Effector memory CD8-positive, alpha-beta T cell (primary cell): ENCODE data around the gene MAPK12.

Experiments used
- ATAC-seq: fragments of 150-1000 bp; cut with Tn5 transposase; replicated peaks from 2 replicates; pipeline ENCODE4 v1.10.0; 2021; ENCODE audit warnings: mild to moderate bottlenecking, moderate library complexity
- DNase-seq, 3 experiments: peaks; one replicate each; pipeline ENCODE4 v3.0.0; 2021
- H3K27ac Mint-ChIP-seq, 2 donors: one replicate each; pipeline ENCODE4 v1.8.0; 2022; ENCODE audit warnings: mild to moderate bottlenecking in 2 of 2, mixed read lengths in 2 of 2, moderate library complexity in 2 of 2
- H3K27me3 Mint-ChIP-seq, 2 donors: one replicate each; pipeline ENCODE4 v1.8.0; 2022; ENCODE audit warnings: mixed read lengths in 2 of 2
- H3K36me3 Mint-ChIP-seq: one replicate; pipeline ENCODE4 v1.8.0; 2022; ENCODE audit warnings: mild to moderate bottlenecking, moderate library complexity, mixed read lengths; ENCODE audit not compliant: insufficient read depth
- H3K4me1 Mint-ChIP-seq, 2 donors: one replicate each; pipeline ENCODE4 v1.8.0; 2022; ENCODE audit warnings: low read depth in 2 of 2, mixed read lengths in 2 of 2
- H3K4me3 Mint-ChIP-seq, 2 donors: one replicate each; pipeline ENCODE4 v1.8.0; 2022; ENCODE audit warnings: mild to moderate bottlenecking in 2 of 2, mixed read lengths in 2 of 2, moderate library complexity in 2 of 2
- H3K9me3 Mint-ChIP-seq, 2 donors: one replicate each; pipeline ENCODE4 v1.8.0; 2022; ENCODE audit warnings: mixed read lengths in 2 of 2

MAPK12 gene

DNA sequence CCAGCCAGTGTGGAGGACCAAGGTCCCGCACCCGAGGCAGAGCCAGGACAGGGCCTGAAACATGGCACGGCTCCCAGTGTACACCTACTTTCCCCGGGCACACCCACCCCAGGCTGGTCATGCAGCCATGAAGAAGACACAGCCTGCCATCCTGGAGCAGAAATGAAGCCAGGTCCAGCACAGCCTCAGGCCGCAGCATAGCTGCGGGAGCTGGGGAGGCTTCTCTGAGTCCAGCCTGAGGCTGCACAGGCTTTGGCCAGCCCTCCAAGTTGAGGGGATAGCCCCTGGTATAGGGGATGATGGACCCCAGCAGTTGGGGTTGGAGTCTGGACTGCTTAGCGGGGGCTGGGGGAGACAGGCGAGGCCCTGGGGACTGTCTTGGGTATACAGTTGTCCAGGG lies 7.5 kb downstream of the MAPK12 start:
- H3K27me3 Mint-ChIP-seq = peaks cover 0 to 20% of the 10 kb centered on the region in 2 donors
- H3K4me3 Mint-ChIP-seq = no peak overlapping the region
- peak overlapping the region in 1 of 2 donors; percentile 77 for H3K27ac Mint-ChIP-seq
- ATAC-seq = no peak
- no peak for DNase-seq
- peaks cover 0 to 11% of the 10 kb centered on the region in 2 donors for H3K4me1 Mint-ChIP-seq
- peaks cover 4% of the 10 kb centered on the region for H3K36me3 Mint-ChIP-seq
- H3K9me3 Mint-ChIP-seq = no peaks in the 10 kb centered on the region

DNA sequence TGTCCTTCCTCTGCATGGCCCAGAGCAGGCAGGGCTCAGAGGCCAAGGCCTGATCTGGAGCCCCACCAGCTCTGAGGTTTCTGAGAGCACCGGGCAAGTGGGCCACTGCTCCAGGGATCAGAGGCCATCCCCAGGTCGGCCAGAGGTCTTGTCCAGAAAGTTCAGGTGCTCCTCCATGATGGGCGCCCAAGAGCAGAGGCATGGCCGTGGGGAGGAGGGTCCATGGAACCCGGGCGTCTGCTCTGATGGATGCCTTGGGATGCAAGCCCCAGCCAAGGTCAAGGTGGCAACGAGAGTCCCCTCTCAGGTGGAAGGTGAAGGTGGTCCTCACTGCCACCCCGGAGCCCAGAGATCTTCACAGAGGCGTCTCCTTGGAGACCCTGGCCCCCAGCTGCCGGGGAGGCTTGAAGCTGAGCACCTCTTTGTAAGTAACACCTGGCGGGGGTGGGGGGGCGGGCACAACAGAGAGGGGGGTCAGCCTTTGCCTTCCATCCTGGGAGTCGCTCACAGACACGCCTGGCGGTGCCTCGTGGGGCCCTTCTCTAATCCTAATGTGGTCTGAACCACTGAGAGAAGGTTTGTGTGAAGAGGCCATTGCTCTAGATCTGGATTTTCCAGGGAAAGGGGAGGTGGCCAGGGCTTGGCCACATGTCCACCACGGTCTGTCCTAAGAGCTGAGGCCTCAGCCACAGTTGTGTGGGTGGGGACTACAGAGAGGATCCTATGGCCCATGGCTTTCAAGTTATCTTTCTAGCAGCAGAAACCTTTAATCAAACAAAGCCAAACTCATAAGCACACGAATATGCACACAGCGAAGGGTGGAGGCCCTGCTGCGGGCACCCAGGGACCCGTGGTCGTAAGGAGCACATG lies 8.2 kb downstream of the MAPK12 start:
- no peak overlapping the region for H3K4me3 Mint-ChIP-seq

GRCh38 chr22:50252082-50253045 lies 9.1 kb downstream of the MAPK12 start:
- DNase-seq = peak; percentile 68 to 77 (median 69)
- Mint-ChIP-seq H3K27me3 (peaks cover 0 to 5% of the 10 kb centered on the region in 2 donors), H3K36me3 (peaks cover 11% of the 10 kb centered on the region), H3K4me3 (peak overlapping the region; percentile 35 to 79), H3K4me1 (peaks cover 6 to 17% of the 10 kb centered on the region in 2 donors), H3K27ac (no peak overlapping the region), H3K9me3 (no peaks in the 10 kb centered on the region)
- ATAC-seq = peak; percentile 65

More for the DNA sequence above, 8.2 kb downstream of the MAPK12 start:
- no peak for DNase-seq
- Mint-ChIP-seq H3K9me3 (no peaks in the 10 kb centered on the region), H3K27ac (peak overlapping the region in 1 of 2 donors; percentile 12), H3K36me3 (peaks cover 4% of the 10 kb centered on the region), H3K4me1 (peaks cover 0 to 11% of the 10 kb centered on the region in 2 donors), H3K27me3 (peaks cover 0 to 14% of the 10 kb centered on the region in 2 donors)
- ATAC-seq = no peak

- ATAC-seq (peak; percentile 11), DNase-seq (peak in 2 of 3 experiments; percentile 22 to 40)
- Mint-ChIP-seq H3K27ac (no peak overlapping the region), H3K4me1 (peaks cover 8 to 18% of the 10 kb centered on the region in 2 donors), H3K4me3 (peak overlapping the region; percentile 35 to 79), H3K36me3 (peaks cover 19% of the 10 kb centered on the region), H3K9me3 (no peaks in the 10 kb centered on the region), H3K27me3 (no peaks in the 10 kb centered on the region)
These were observed 9.9 kb downstream of the MAPK12 start for GRCh38 chr22:50251477-50252081.

DNA sequence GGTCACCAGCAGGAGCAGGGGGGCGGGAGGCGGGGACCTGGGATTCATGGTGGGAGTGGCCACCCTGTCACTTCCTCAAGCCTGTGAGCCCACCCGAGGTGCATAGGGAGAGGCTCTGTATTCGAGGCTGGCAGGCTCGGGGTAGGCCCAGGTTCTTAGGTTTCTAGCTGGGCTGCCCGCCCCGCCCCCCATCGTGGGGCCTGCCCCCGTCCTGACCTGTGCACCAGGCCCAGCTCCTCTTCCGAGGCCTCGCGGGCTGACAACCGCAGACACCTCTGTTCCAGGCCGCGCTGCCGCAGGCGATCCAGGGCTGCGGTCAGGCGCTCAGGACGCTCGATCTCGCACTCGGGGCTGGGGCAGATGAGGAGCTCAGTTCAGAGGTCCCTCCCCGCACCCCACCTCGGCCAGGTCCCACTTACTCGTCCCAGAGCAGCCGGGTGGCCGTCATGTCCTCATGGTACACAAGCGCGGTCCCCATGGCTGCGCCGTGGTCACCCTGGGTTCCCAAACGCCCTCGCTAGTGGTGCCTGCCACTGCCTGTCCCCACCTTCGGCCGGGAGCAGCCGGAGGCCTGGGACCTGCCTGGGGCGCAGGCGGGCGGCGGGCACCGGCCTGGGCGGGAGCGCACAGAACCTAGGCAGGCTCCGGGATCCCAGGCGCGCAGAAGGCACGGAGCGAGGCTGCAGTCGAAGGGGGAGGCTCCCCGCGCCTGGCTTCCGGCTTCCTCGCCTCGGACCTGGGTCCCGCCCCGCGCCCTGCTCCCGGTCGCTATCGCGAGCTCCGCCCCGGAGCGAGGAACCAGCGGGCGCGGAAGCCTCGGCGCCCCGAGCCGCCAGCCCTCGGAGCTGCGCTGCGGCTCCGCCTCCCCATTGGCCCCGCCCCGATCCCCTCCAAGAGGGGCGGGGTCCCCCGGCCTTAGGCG lies 10.7 kb downstream of the MAPK12 start, which contains the start of gene HDAC10:
TSS of gene HDAC10 (minus strand) at position 711 of the 922 bp plus-strand sequence. CDS start at position 478, 233 bp downstream.
- no peaks in the 10 kb centered on the region for H3K9me3 Mint-ChIP-seq

GRCh38 chr22:50250249-50250554 lies 11.3 kb downstream of the MAPK12 start:
- Mint-ChIP-seq H3K4me3 (peak overlapping the region; percentile 66 to 79), H3K27ac (peak overlapping the region in 1 of 2 donors; percentile 65)

More for the DNA sequence above, 10.7 kb downstream of the MAPK12 start, which contains the start of gene HDAC10:
- Mint-ChIP-seq H3K27me3 (no peaks in the 10 kb centered on the region), H3K27ac (peak within 1 kb of the TSS in 1 of 2 donors; percentile 65), H3K4me1 (peaks cover 8 to 18% of the 10 kb centered on the region in 2 donors), H3K4me3 (peak within 1 kb of the TSS; percentile 66 to 79), H3K36me3 (peaks cover 19% of the 10 kb centered on the region)
- ATAC-seq (peak; percentile 64), DNase-seq (peak; percentile 63 to 68 (median 65))

DNA sequence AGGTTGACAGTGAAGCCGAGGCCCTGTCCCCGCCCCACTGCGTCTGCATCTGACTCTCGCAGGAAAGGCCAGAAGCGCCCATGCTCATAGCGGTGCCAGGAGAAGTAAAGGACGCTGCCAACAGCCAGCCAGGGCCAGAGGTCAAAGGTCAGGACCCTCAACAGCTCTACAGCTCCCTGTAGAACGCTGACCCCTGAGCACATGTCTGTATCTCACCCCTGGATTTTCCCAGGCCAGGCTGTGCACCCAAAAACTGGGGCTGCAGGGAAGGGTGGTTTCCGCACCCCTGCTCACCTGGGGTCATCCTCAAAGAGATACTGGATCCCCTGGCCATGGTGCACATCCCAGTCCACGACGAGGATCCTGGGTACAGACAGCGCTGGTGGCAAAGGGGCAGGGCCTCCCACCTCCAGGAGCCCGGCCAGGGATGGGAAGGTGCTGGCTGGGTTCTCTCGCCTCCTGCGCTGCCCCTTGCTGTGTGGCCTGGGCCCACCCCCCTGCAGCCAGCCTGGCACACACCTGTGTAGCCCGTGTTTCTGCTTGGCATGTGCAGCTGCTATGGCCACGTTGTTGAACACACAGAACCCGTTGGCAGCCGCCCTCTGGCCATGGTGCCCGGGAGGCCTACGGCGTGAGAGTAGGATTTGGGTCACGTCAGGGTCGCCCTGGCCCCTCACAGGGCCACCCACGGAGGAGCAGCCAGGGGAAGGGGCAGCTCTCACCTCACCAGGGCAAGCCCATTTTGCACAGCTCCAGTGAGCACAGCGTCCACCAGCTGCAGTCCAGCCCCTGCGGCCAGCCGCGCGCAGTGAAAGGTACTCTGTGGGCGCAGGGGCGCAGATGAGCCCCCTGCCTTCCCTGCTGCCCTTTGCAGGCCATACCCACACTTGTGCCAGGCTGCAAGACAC lies 11.9 kb downstream of the MAPK12 start:
- DNase-seq (no peak), ATAC-seq (no peak)
- H3K9me3 Mint-ChIP-seq = no peaks in the 10 kb centered on the region
- H3K4me3 Mint-ChIP-seq = peak overlapping the region; percentile 66 to 79
- peaks cover 24% of the 10 kb centered on the region for H3K36me3 Mint-ChIP-seq
- H3K27me3 Mint-ChIP-seq = no peaks in the 10 kb centered on the region
- peaks cover 13 to 21% of the 10 kb centered on the region in 2 donors for H3K4me1 Mint-ChIP-seq
- H3K27ac Mint-ChIP-seq = peak overlapping the region in 1 of 2 donors; percentile 65

More at GRCh38 chr22:50250249-50250554, 11.3 kb downstream of the MAPK12 start:
- ATAC-seq (no peak), DNase-seq (no peak)
- Mint-ChIP-seq H3K4me1 (peaks cover 8 to 18% of the 10 kb centered on the region in 2 donors), H3K36me3 (peaks cover 19% of the 10 kb centered on the region), H3K9me3 (no peaks in the 10 kb centered on the region), H3K27me3 (no peaks in the 10 kb centered on the region)

DNA sequence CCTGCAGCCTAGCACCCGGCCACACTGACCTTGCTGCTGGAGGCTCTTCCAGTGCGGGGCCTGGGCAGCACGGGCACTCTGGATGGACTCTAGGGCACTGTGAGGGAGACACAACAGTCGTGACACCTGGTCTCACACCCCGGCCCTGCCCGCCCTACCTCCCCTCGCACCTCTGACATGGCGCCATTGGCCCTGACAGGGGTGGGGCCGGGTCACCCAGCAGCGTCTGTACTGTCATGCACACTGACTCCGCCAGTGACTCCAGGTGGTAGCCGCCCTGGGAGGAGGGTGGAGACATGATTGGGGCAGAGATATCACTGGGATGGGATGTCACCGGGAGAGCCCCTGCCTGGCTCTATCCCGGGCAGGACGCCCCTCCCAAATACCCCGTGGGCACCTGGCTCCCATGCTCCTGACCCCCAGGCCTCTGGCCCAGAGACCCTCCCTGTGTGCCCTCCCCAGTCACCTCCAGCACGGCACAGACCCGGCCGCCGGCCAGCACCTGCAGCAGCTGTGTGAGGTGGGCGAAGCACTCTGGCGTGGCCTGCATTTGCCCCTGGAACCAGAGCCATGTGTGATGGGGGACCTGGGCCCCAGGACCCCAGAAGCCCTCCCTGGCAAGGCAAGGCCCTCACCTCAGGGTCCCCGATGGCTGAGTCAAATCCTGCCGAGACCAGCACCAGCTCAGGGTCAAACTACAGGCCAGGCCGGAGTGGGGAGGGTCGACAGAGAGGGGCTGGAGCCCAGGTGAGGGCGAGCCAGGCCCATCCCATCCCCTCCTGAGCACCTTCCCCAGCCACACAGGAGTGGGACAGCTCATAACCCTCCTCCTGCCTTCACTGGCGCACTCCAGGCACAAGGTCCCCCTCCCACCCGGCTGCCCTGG lies 13.0 kb downstream of the MAPK12 start:
- Mint-ChIP-seq H3K9me3 (no peaks in the 10 kb centered on the region), H3K4me3 (peak overlapping the region; percentile 69 to 72), H3K27me3 (no peaks in the 10 kb centered on the region), H3K4me1 (peaks cover 23 to 26% of the 10 kb centered on the region in 2 donors), H3K27ac (peak overlapping the region; percentile 95 to 96), H3K36me3 (peaks cover 25% of the 10 kb centered on the region)
- DNase-seq (no peak), ATAC-seq (no peak)

- peaks cover 25% of the 10 kb centered on the region for H3K36me3 Mint-ChIP-seq
- H3K4me1 Mint-ChIP-seq = peaks cover 27 to 29% of the 10 kb centered on the region in 2 donors
- peak overlapping the region; percentile 95 to 96 for H3K27ac Mint-ChIP-seq
- ATAC-seq = peak; percentile 18
- peak; percentile 67 to 71 (median 69) for DNase-seq
- H3K4me3 Mint-ChIP-seq = peak overlapping the region; percentile 69 to 72
- H3K9me3 Mint-ChIP-seq = no peaks in the 10 kb centered on the region
- no peaks in the 10 kb centered on the region for H3K27me3 Mint-ChIP-seq
These were observed 13.7 kb downstream of the MAPK12 start for GRCh38 chr22:50247748-50248147.

- Mint-ChIP-seq H3K4me1 (peaks cover 28 to 39% of the 10 kb centered on the region in 2 donors), H3K4me3 (peak overlapping the region in 1 of 2 donors; percentile 86), H3K27me3 (no peaks in the 10 kb centered on the region), H3K9me3 (no peaks in the 10 kb centered on the region), H3K36me3 (peaks cover 27% of the 10 kb centered on the region), H3K27ac (peak overlapping the region in 1 of 2 donors; percentile 97)
- ATAC-seq (no peak), DNase-seq (no peak)
These were observed 15.0 kb downstream of the MAPK12 start for GRCh38 chr22:50246242-50247175.
